Epithelial cell of esophagus (primary cell): Measurements from ENCODE around the gene ZNF516.

Source experiments
- DNase-seq: peaks from one replicate; pipeline ENCODE4 v3.0.0; 2010; ENCODE audit warnings: low read depth
- H3K4me3 ChIP-seq: 2 replicates; pipeline ENCODE4 v1.5.1; 2011; ENCODE audit warnings: mild to moderate bottlenecking, low read length, control low read depth
- CTCF ChIP-seq: IDR thresholded peaks from 2 replicates; pipeline ENCODE4 v1.5.1; 2011; ENCODE audit warnings: low read depth, mild to moderate bottlenecking, low read length, control low read depth, inconsistent platforms; ENCODE audit not compliant: insufficient read depth; ENCODE audit errors: missing control alignments

The ZNF516 gene

GRCh38 chr18:76387608-76388007 is 107.4 kb downstream of the ZNF516 start:
- no peak overlapping the region for H3K4me3 ChIP-seq
- no peak for DNase-seq
- TF ChIP-seq CTCF, result no peak

GRCh38 chr18:76386886-76387285 is 108.2 kb downstream of the ZNF516 start:
- no peak overlapping the region for H3K4me3 ChIP-seq
- DNase-seq, result no peak
- TF ChIP-seq CTCF, result no peak

- no peak for TF ChIP-seq CTCF
- no peak overlapping the region for H3K4me3 ChIP-seq
- DNase-seq, result no peak
These were observed 109.0 kb downstream of the ZNF516 start for GRCh38 chr18:76386071-76386470.

- no peak overlapping the region for H3K4me3 ChIP-seq
- no peak for TF ChIP-seq CTCF
- DNase-seq, result no peak
These were observed 109.4 kb downstream of the ZNF516 start for GRCh38 chr18:76385681-76385975.

DNA sequence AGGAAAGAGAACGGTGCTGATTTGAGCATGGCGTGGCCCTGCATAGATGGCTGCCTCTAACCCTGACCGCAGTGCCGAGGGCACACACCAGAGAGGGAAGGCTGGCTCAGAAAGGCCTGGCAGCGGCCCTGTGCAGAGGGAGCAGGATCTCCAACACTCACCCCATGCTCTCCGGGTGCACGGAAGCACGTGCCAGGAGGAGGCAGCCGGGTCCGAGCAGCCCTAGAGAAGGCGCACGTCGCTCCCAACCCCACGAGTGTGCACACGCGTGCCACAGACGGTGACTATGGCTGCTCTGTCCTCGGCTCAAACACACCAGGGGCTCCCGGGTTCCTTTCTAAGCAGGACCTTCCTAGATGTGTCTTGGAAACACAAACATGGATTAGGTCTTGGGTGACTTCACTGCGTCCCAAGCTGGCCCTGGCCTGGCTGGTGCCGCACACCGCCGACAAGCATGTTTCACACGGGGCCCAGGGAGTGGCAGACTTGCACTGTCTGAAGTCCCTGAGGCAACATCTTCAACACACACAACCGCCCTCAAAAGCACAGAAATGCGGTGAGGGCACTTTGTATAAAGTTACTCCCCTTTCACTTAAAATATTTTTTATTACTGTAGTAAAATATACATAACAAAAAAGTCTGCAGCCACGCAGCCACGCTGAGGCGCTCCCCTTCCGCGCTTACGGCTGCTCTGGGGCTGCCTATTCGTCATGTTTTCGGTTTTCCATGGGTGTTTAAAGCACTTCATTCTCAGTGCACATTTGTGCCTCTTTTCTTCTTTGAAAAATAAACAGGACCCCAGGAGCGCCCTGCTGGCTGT is 110.0 kb downstream of the ZNF516 start:
- DNase-seq, result no peak
- no peak overlapping the region for H3K4me3 ChIP-seq
- no peak for TF ChIP-seq CTCF

DNA sequence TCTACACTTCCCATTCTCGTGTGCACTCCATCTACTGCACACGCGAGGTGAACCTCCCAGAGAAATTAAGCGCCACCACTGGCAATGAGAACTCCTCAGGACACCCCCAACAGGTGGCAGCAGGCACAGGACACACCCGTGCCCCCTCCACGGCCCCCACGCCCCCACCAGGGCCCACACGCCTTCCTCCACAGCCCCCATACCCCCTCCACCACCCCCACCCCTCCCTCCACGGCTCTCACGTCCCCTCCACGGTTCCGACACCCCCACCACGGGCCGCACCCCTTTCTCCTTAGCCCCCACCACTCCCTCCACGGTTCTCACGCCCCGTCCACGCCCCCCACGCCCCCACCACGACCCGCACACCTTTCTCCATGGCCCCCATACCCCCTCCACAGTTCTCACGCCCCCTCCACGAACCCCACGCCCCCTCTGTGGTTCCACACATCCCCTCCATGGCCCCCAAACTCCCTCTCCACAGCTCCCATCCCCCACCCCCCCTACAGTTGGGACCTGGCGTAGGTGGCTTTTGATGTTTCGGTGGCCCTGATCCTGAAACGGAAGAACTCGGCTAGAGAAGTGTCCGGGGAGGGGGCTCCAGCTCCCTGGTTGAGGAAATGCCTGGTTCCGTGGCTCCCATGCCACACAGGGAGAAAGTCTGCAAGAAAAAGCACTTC is 110.8 kb downstream of the ZNF516 start:
- no peak overlapping the region for H3K4me3 ChIP-seq
- no peak for DNase-seq
- no peak for TF ChIP-seq CTCF

GRCh38 chr18:76383636-76384035 is 111.4 kb downstream of the ZNF516 start:
- H3K4me3 ChIP-seq, result no peak overlapping the region
- no peak for TF ChIP-seq CTCF
- DNase-seq, result no peak
